ENCODE data around the gene NXNL2. TPM values are rescaled to one million over a fixed set of nuclear protein-coding genes. Genes with fewer than 3 reads are reported as not detected.

NXNL2 gene
- total RNA-seq, 1 donor from 2014 or later: not detected

DNA sequence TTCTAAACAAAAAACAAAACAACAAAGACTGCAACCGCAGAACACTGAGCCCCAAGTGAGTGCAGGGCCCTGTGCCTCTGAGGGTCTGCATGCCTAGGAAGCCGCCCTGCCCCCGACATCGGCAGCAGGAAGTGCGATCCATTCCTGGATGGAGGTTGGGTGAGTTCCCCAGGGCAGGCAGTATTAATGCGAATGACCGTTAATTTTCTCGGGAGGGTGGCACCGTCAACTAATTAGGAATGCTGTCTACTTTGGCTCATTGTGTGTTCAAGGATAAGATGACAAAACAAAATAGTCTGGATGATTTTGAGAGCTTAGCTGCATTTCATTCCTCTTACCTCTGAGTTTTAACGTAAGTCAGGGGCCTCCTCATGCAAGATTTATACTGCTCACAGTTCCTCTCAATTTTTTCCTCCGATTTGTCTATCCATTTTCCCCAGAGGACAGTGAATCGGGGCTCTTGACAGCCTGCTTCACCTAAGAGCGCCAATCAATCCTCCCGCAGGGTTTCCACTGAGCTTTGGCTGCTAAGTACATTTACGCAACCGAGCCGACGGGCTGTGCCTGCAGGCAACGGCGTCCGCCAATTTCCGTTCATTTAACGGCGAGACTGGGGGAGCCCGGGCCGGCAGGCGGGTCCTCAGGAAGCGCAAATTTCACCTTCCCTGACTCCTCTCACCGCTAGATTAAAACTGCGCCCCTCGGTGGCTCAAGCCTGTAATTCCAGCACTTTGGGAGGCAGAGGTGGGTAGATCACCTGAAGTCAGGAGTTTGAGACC is 2.9 kb upstream of the NXNL2 start:
- peaks cover 69% of the 10 kb centered on the region for H3K27me3 Mint-ChIP-seq
- no peak overlapping the region for H3K4me3 Mint-ChIP-seq (ENCODE audit: low read depth)
- H3K27ac Mint-ChIP-seq: no peak overlapping the region
- DNase-seq (ENCODE audit: low spot score, unreplicated experiment): peak; percentile 15
- TF ChIP-seq, protein P1, sequence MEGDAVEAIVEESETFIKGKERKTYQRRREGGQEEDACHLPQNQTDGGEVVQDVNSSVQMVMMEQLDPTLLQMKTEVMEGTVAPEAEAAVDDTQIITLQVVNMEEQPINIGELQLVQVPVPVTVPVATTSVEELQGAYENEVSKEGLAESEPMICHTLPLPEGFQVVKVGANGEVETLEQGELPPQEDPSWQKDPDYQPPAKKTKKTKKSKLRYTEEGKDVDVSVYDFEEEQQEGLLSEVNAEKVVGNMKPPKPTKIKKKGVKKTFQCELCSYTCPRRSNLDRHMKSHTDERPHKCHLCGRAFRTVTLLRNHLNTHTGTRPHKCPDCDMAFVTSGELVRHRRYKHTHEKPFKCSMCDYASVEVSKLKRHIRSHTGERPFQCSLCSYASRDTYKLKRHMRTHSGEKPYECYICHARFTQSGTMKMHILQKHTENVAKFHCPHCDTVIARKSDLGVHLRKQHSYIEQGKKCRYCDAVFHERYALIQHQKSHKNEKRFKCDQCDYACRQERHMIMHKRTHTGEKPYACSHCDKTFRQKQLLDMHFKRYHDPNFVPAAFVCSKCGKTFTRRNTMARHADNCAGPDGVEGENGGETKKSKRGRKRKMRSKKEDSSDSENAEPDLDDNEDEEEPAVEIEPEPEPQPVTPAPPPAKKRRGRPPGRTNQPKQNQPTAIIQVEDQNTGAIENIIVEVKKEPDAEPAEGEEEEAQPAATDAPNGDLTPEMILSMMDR (IDR thresholded peaks at IDR 0.05; ENCODE audit: unreplicated experiment): no peak
- no peaks in the 10 kb centered on the region for H3K9me3 Mint-ChIP-seq (ENCODE audit: low read depth)
- H3K4me1 Mint-ChIP-seq (ENCODE audit: low read depth): peaks cover 18% of the 10 kb centered on the region
- no peaks in the 10 kb centered on the region for H3K36me3 Mint-ChIP-seq (ENCODE audit: insufficient read depth)

- DNase-seq (ENCODE audit: low spot score, unreplicated experiment): no peak
- Mint-ChIP-seq H3K36me3 (ENCODE audit: insufficient read depth) (no peaks in the 10 kb centered on the region), H3K4me3 (ENCODE audit: low read depth) (peak overlapping the region; percentile 61), H3K27ac (peak overlapping the region; percentile 28), H3K4me1 (ENCODE audit: low read depth) (peaks cover 18% of the 10 kb centered on the region), H3K27me3 (peaks cover 78% of the 10 kb centered on the region), H3K9me3 (ENCODE audit: low read depth) (no peaks in the 10 kb centered on the region)
- TF ChIP-seq, protein P1 (IDR thresholded peaks at IDR 0.05; ENCODE audit: unreplicated experiment): no peak
Measured at GRCh38 chr9:88533951-88534455, 975 bp upstream of the NXNL2 start.

DNA sequence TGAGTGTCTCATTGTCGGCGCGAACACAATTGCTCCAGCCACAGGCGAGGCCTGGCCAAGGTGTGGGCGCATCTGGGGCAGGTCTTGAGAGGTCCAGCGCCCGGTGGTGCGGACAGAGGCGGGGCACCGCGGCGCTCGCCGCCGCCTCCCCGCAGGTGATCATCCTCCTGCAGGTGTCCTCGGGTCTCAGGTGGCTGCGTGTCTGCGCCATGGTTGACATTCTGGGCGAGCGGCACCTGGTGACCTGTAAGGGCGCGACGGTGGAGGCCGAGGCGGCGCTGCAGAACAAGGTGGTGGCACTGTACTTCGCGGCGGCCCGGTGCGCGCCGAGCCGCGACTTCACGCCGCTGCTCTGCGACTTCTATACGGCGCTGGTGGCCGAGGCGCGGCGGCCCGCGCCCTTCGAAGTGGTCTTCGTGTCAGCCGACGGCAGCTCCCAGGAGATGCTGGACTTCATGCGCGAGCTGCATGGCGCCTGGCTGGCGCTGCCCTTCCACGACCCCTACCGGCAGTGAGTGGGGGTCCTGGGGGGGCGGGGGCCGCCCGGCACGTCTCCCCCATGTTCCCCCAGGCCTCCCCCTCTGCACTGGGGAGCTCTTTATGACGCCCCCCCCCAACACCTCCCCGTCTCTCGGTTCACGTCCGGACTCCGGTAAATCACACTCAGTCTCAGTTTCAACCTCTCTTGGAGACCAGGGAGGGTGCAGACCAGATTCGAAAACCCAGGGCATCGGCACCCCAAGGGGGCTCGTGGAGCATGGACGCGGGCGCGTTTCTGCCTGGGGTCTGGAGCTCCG is 446 bp downstream of the NXNL2 start:
- Mint-ChIP-seq H3K27me3 (peaks cover 73% of the 10 kb centered on the region), H3K4me3 (ENCODE audit: low read depth) (peak overlapping the region; percentile 58), H3K36me3 (ENCODE audit: insufficient read depth) (no peaks in the 10 kb centered on the region), H3K9me3 (ENCODE audit: low read depth) (no peaks in the 10 kb centered on the region), H3K4me1 (ENCODE audit: low read depth) (peaks cover 10% of the 10 kb centered on the region), H3K27ac (no peak overlapping the region)
- peak; percentile 14 for DNase-seq (ENCODE audit: low spot score, unreplicated experiment)
- TF ChIP-seq, protein P1 (IDR thresholded peaks at IDR 0.05; ENCODE audit: unreplicated experiment): peak; percentile 20

DNA sequence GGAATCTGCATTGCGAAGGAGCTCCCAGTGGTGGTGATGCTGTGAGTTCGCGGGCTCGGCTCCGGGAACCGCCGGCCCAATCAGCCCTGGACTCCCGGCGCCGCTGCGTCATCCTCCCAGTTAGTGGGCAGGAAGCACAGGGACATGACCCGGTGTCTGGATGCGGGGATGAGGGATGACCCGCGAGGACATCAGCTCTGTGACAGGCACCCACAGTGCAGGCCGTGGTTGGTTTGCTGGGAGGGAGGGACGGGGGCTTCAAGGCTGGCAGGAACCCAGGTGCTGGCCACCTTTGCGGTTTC is 996 bp downstream of the NXNL2 start:
- H3K27me3 Mint-ChIP-seq: peaks cover 69% of the 10 kb centered on the region
- peaks cover 8% of the 10 kb centered on the region for H3K4me1 Mint-ChIP-seq (ENCODE audit: low read depth)
- H3K4me3 Mint-ChIP-seq (ENCODE audit: low read depth): no peak overlapping the region
- no peak overlapping the region for H3K27ac Mint-ChIP-seq
- H3K9me3 Mint-ChIP-seq (ENCODE audit: low read depth): no peaks in the 10 kb centered on the region
- H3K36me3 Mint-ChIP-seq (ENCODE audit: insufficient read depth): no peaks in the 10 kb centered on the region
- TF ChIP-seq, protein P1 (IDR thresholded peaks at IDR 0.05; ENCODE audit: unreplicated experiment): no peak
- no peak for DNase-seq (ENCODE audit: low spot score, unreplicated experiment)

GRCh38 chr9:88536951-88537760 is 2.2 kb downstream of the NXNL2 start:
- H3K27ac Mint-ChIP-seq: no peak overlapping the region
- DNase-seq (ENCODE audit: low spot score, unreplicated experiment): no peak

More at GRCh38 chr9:88536951-88537760, 2.2 kb downstream of the NXNL2 start:
- Mint-ChIP-seq H3K27me3 (peaks cover 61% of the 10 kb centered on the region), H3K4me3 (ENCODE audit: low read depth) (no peak overlapping the region), H3K36me3 (ENCODE audit: insufficient read depth) (no peaks in the 10 kb centered on the region), H3K9me3 (ENCODE audit: low read depth) (no peaks in the 10 kb centered on the region), H3K4me1 (ENCODE audit: low read depth) (peaks cover 6% of the 10 kb centered on the region)
- TF ChIP-seq, protein P1 (IDR thresholded peaks at IDR 0.05; ENCODE audit: unreplicated experiment): no peak

All from progenitor cell of endocrine pancreas (in vitro differentiated cells).